Endothelial cell (in vitro differentiated cells): ENCODE measurements around the gene POLR1D. TPM values are rescaled to one million over a fixed set of nuclear protein-coding genes. Genes with fewer than 3 reads are reported as not detected.

Source experiments
- DNase-seq: peaks from one replicate; pipeline ENCODE4 v3.0.0; 2021; ENCODE audit warnings: low spot score
- H3K27ac Mint-ChIP-seq: one replicate; pipeline ENCODE4 v1.8.0; 2021; ENCODE audit warnings: mixed read lengths, inconsistent platforms; ENCODE audit not compliant: unreplicated experiment
- H3K27me3 Mint-ChIP-seq: one replicate; pipeline ENCODE4 v1.8.0; 2021; ENCODE audit warnings: mild to moderate bottlenecking, moderate library complexity, mixed read lengths, inconsistent platforms; ENCODE audit not compliant: unreplicated experiment
- H3K36me3 Mint-ChIP-seq: one replicate; pipeline ENCODE4 v1.8.0; 2021; ENCODE audit warnings: mild to moderate bottlenecking, low read depth, mixed read lengths, inconsistent platforms; ENCODE audit not compliant: unreplicated experiment
- H3K4me1 Mint-ChIP-seq: one replicate; pipeline ENCODE4 v1.8.0; 2021; ENCODE audit warnings: mild to moderate bottlenecking, mixed read lengths, inconsistent platforms; ENCODE audit not compliant: unreplicated experiment
- H3K4me3 Mint-ChIP-seq: one replicate; pipeline ENCODE4 v1.8.0; 2021; ENCODE audit warnings: mild to moderate bottlenecking, mixed read lengths, inconsistent platforms; ENCODE audit not compliant: unreplicated experiment
- H3K9me3 Mint-ChIP-seq: one replicate; pipeline ENCODE4 v1.8.0; 2021; ENCODE audit warnings: mixed read lengths, inconsistent platforms; ENCODE audit not compliant: unreplicated experiment
- CTCF ChIP-seq: fragments of 200-600 bp; sonication (generic); IDR thresholded peaks from one replicate; pipeline ENCODE4 v1.5.0; 2021; ENCODE audit warnings: antibody characterized with exemption; ENCODE audit not compliant: unreplicated experiment
- total RNA-seq: library from RNA; stranded (reverse); fragmentation: NEBNext Ultra II Directional; extraction: Animal tissue kit (Norgen Biotek cat#: 25700); gene quantifications from one replicate; pipeline ENCODE4 v1.2.1, GENCODE V29; 2021; ENCODE audit not compliant: unreplicated experiment

POLR1D gene
- total RNA-seq, 1 donor from 2014 or later = 167 TPM

DNA sequence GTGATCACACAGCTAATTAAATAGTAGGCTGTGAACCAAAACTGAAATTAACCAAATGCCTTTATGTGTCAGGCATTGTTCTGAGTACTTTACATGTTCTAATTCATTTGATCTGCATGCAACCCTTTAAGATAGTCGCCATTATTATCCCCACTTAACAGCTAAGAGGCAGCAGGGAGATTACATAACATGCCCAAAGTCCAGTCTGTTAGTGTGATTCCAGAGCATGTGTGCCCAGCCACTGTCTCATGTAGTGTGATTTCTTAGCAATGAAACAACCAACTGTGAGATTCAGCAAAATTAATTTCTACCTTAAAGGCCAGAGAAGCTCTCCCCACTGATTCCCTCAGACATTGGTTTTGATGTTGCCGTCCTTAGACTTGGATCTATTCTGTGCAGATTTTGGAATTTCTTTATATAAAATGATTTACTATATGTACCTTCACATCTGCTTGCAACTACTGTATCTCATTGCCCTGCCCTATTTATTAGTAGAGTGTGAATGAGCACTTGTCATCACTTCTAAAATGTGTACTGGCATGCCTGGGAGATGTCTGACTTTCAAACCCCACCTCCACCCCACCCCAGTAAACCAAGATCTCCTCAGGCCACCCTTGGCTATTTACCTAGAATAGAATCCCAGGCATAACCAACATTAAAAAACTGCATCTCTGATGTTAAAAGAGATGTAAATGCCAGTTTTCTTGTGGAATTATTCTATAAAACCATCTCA, 41.2 kb downstream of the POLR1D start:
- Mint-ChIP-seq H3K4me1 (no peaks in the 10 kb centered on the region), H3K27me3 (peaks cover 2% of the 10 kb centered on the region), H3K36me3 (no peaks in the 10 kb centered on the region), H3K4me3 (no peak overlapping the region), H3K9me3 (no peaks in the 10 kb centered on the region), H3K27ac (no peak overlapping the region)
- no peak for TF ChIP-seq CTCF
- no peak for DNase-seq

DNA sequence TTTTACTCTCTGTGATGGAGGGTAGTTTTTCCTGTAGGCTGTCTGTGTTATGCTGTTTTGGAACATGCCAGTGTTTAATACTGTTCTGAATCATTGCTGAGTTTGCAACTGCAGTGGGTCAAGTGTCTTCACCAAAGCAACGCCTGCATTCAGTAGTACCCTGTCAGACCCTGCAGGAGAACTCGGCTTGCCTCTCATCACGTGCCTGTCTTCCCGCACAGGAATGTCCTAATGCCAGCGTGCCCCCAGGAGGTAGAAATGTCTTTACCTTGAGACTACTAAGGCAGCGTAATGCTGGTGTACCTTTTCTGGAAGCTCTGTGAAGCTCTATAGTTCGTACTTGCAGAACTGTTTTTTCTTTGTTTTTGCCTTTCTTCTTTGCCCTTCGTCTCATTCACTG, 42.3 kb downstream of the POLR1D start:
- H3K4me1 Mint-ChIP-seq = no peaks in the 10 kb centered on the region
- H3K9me3 Mint-ChIP-seq = no peaks in the 10 kb centered on the region
- no peak overlapping the region for H3K27ac Mint-ChIP-seq
- H3K4me3 Mint-ChIP-seq = no peak overlapping the region
- no peaks in the 10 kb centered on the region for H3K36me3 Mint-ChIP-seq
- DNase-seq = no peak
- TF ChIP-seq CTCF = no peak
- H3K27me3 Mint-ChIP-seq = peaks cover 2% of the 10 kb centered on the region

- Mint-ChIP-seq H3K4me1 (no peaks in the 10 kb centered on the region), H3K27ac (no peak overlapping the region), H3K27me3 (peaks cover 2% of the 10 kb centered on the region), H3K9me3 (no peaks in the 10 kb centered on the region), H3K36me3 (no peaks in the 10 kb centered on the region), H3K4me3 (no peak overlapping the region)
- no peak for DNase-seq
- TF ChIP-seq CTCF = no peak
These were observed 43.6 kb downstream of the POLR1D start for GRCh38 chr13:27665333-27665732.

GRCh38 chr13:27665761-27666160, 44.1 kb downstream of the POLR1D start:
- peaks cover 2% of the 10 kb centered on the region for H3K27me3 Mint-ChIP-seq
- H3K4me3 Mint-ChIP-seq = no peak overlapping the region
- no peaks in the 10 kb centered on the region for H3K4me1 Mint-ChIP-seq
- DNase-seq = no peak
- no peak for TF ChIP-seq CTCF
- H3K36me3 Mint-ChIP-seq = no peaks in the 10 kb centered on the region
- no peak overlapping the region for H3K27ac Mint-ChIP-seq
- H3K9me3 Mint-ChIP-seq = no peaks in the 10 kb centered on the region

GRCh38 chr13:27666951-27667350, 45.3 kb downstream of the POLR1D start:
- Mint-ChIP-seq H3K36me3 (no peaks in the 10 kb centered on the region), H3K9me3 (no peaks in the 10 kb centered on the region), H3K4me3 (no peak overlapping the region), H3K27ac (no peak overlapping the region), H3K27me3 (peaks cover 2% of the 10 kb centered on the region), H3K4me1 (no peaks in the 10 kb centered on the region)
- TF ChIP-seq CTCF = no peak
- DNase-seq = no peak
